Epithelial cell of proximal tubule (primary cell): Measurements from ENCODE around the gene MBNL1. TPM values are rescaled to one million over a fixed set of nuclear protein-coding genes. Genes with fewer than 3 reads are reported as not detected.

Source experiments
- DNase-seq: peaks from one replicate; pipeline ENCODE4 v3.0.0-alpha.2; 2011; ENCODE audit warnings: low read depth
- H3K4me3 ChIP-seq: 2 replicates; pipeline ENCODE4 v1.5.1; 2011; ENCODE audit warnings: low read depth, mild to moderate bottlenecking, low read length
- CTCF ChIP-seq: conservative IDR thresholded peaks from 2 replicates; pipeline ENCODE4 v1.5.1; 2012; ENCODE audit warnings: low read depth, mild to moderate bottlenecking, low read length
- total RNA-seq: library from RNA; depleted of rRNA; stranded (reverse); fragments of >200 nt; gene quantifications from 2 replicates; pipeline ENCODE4 v1.2.3, GENCODE V29; 2015

The MBNL1 gene
- total RNA-seq, 1 donor from 2014 or later = 75.3 TPM

- peak; percentile 79 for TF ChIP-seq CTCF
- DNase-seq = peak; percentile 20
- no peak overlapping the region for H3K4me3 ChIP-seq
These were observed 205.9 kb downstream of the MBNL1 start for GRCh38 chr3:152474585-152474984.

GRCh38 chr3:152477422-152477821 lies 208.7 kb downstream of the MBNL1 start:
- H3K4me3 ChIP-seq = no peak overlapping the region
- TF ChIP-seq CTCF = no peak

GRCh38 chr3:152480282-152480953 lies 211.7 kb downstream of the MBNL1 start:
- no peak overlapping the region for H3K4me3 ChIP-seq
- TF ChIP-seq CTCF = no peak
- no peak for DNase-seq

More at GRCh38 chr3:152477422-152477821, 208.7 kb downstream of the MBNL1 start:
- no peak for DNase-seq

- no peak overlapping the region for H3K4me3 ChIP-seq
- TF ChIP-seq CTCF = no peak
- no peak for DNase-seq
These were observed 217.6 kb downstream of the MBNL1 start for GRCh38 chr3:152486364-152486763.

GRCh38 chr3:152488449-152488848 lies 219.7 kb downstream of the MBNL1 start:
- TF ChIP-seq CTCF = no peak
- DNase-seq = no peak
- no peak overlapping the region for H3K4me3 ChIP-seq

- DNase-seq = no peak
- H3K4me3 ChIP-seq = no peak overlapping the region
- no peak for TF ChIP-seq CTCF
These were observed 223.2 kb downstream of the MBNL1 start for GRCh38 chr3:152491922-152492321.

- TF ChIP-seq CTCF = no peak
- DNase-seq = no peak
- no peak overlapping the region for H3K4me3 ChIP-seq
These were observed 227.6 kb downstream of the MBNL1 start for GRCh38 chr3:152496286-152496685.
